BJ (cell line): ENCODE measurements around the gene PTK7. TPM values are rescaled to one million over a fixed set of nuclear protein-coding genes. Genes with fewer than 3 reads are reported as not detected.

Experiments
- CTCF ChIA-PET: fragments of 350-600 bp; formaldehyde crosslinking; extraction: SDS; loops from one replicate; lab custom pipeline; 2021; ENCODE audit warnings: antibody characterized with exemption, inconsistent platforms; lab: Yijun Ruan, JAX
- POLR2A ChIA-PET: fragments of 300-600 bp; sonication (Branson Sonifier 250); formaldehyde crosslinking; extraction: SDS; loops from one replicate; lab custom pipeline; 2021; ENCODE audit warnings: antibody characterized with exemption; lab: Charles Lee
- DNase-seq: peaks from one replicate; pipeline ENCODE4 v3.0.0-alpha.2; 2011; ENCODE audit warnings: low read depth
- H3K27me3 ChIP-seq: 2 replicates; pipeline ENCODE4 v1.6.0; 2011; ENCODE audit warnings: low read length; ENCODE audit not compliant: control insufficient read depth, insufficient read depth
- H3K36me3 ChIP-seq: 2 replicates; pipeline ENCODE4 v1.5.1; 2011; ENCODE audit warnings: low read length; ENCODE audit not compliant: control insufficient read depth, insufficient read depth
- H3K4me3 ChIP-seq: 2 replicates; pipeline ENCODE4 v1.5.1; 2011; ENCODE audit warnings: low read depth, mild to moderate bottlenecking, control low read depth, low read length
- CTCF ChIP-seq: IDR thresholded peaks from 2 replicates; pipeline ENCODE4 v1.5.1; 2011; ENCODE audit warnings: low read depth, mild to moderate bottlenecking, control low read depth, inconsistent platforms, low read length, moderate library complexity; ENCODE audit not compliant: insufficient read depth
- polyA plus RNA-seq: library from polyadenylated mRNA; depleted of rRNA; stranded (reverse); fragments of >200 nt; gene quantifications from 2 replicates; pipeline ENCODE4 v1.2.3, GENCODE V29; 2011

PTK7 gene
- polyA plus RNA-seq, 1 experiment: 362 TPM

DNA sequence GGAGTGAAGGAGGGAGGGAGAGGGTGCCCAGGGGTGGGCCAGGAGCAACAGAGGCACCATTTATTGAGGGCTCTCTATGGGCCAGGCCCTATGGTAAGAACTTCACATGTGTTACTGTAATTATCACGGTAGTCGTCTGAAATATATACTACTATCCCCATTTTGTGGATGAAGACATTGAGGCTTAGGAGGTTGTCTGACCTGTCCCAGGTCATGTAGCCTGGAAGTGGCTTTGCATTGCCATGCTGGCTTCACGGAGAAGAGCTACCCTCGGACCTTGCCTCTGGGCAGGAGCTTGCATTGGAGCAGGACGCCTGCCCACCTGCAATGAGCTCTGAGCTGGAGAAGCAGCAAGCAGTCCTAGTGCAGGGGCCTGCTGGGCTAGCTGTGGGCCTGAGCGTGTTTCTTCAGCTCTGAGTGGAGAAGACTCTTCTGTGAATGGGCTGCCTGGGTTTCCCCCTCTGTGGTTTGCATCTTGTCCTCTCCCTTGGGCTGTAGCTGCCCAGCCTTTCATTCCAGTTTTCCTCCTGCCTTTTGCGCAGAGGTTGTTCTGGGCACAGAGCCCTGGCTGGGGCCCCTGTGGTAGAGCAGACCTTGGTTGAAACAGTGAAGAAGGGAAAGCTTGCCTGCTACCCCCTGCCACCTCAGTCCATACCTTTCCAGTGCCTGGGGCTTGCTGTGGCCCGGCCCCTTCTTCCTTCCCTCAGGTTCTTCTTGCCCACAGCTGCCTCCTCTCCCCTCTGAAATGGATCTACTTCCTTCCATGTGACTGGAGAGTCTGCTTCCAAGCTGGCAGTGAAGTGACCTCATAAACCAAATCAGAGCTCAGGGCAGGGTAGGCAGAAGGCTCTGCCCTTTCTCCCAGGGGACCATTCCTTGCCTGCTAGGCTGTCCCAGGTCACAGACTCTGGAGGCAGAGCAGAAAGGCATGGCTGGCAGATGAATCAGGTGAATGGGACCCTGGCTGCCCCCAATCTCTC is 70.9 kb downstream of the PTK7 start:
- Histone ChIP-seq H3K27me3 (no peaks in the 10 kb centered on the region), H3K36me3 (peaks cover 41% of the 10 kb centered on the region), H3K4me3 (no peak overlapping the region)
- ChIA-PET CTCF (interaction anchor here (0.6 to 4.7 kb wide), 4 partner anchors 18 to 78 kb away, joined by 3 to 39 read pairs (median 4); no protein-coding TSS in a partner anchor), POLR2A (interaction anchor here (0.5 kb wide), 1 partner anchor 365 kb away, joined by 8 read pairs; the partner anchor contains the start of gene BICRAL)
- no peak for TF ChIP-seq CTCF
- DNase-seq: no peak

DNA sequence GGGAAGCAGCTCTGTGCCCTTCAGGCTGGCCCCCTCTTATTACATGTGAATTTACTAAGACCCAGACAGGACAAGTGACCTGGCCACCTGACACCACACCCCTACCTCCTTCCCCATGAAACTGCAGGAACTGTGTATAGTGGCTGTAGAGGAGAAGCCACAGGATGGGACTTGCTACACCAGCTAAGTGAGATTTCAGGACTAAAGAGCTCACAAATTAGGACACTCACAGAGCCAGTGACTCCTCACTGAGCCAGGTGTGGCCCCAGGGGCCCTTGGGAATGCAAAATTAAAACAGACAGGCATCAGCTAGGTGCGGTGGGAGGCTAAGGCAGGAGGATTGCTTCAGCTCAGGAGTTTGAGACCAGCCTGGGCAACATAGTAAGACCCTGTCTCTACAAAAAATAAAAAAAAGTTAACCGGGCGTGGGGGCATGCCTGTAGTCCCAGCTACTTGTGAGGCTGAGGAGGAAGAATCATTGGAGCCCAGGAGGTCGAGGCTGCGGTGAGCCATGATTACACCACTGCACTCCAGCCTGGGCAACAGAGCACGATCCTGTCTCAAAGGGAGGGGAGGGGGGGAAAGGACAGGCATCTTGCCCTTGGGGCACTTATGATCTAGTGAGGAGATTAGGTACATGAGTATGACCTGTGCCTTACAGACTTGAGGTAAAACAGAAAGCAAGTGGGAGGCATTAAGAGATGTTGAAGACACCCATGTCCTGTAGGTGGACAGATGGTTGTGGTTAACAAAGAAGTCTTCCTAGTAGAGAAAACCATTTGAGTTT is 71.8 kb downstream of the PTK7 start:
- no peak for TF ChIP-seq CTCF
- peaks cover 39% of the 10 kb centered on the region for H3K36me3 ChIP-seq
- no peak for DNase-seq
- CTCF ChIA-PET: interaction anchor here (0.6 to 1.5 kb wide), 3 partner anchors 18 to 79 kb away, joined by 3 to 4 read pairs (median 4); no protein-coding TSS in a partner anchor
- no peak overlapping the region for H3K4me3 ChIP-seq
- no peaks in the 10 kb centered on the region for H3K27me3 ChIP-seq
- POLR2A ChIA-PET: interaction anchor here (0.7 kb wide), 1 partner anchor 343 kb away, joined by 24 read pairs; no protein-coding TSS in a partner anchor

DNA sequence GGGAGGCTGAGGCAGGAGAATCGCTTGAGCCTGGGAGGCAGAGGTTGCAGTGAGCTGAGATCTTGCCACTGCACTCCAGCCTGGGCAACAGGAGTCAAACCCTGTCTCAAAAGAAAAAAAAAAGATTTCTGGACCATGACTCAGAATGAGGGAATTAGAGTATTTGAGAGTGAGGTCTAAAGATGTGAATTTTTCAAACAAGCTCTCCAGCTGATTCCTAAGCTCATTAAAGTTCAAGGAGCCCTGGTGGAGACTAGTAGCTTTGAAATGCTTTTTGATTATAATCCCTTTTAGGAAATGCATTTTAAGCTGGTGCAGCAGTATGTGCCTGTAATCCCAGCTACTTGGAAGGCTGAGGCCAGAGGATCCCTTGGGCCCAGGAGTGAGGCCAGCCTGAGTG is 73.2 kb downstream of the PTK7 start:
- TF ChIP-seq CTCF: no peak
- POLR2A ChIA-PET: no interaction called here
- CTCF ChIA-PET: interaction anchor here (0.6 to 1.2 kb wide), 2 partner anchors 11 to 84 kb away, joined by 3 read pairs; no protein-coding TSS in a partner anchor
- Histone ChIP-seq H3K27me3 (no peaks in the 10 kb centered on the region), H3K36me3 (peaks cover 35% of the 10 kb centered on the region), H3K4me3 (no peak overlapping the region)
- no peak for DNase-seq

DNA sequence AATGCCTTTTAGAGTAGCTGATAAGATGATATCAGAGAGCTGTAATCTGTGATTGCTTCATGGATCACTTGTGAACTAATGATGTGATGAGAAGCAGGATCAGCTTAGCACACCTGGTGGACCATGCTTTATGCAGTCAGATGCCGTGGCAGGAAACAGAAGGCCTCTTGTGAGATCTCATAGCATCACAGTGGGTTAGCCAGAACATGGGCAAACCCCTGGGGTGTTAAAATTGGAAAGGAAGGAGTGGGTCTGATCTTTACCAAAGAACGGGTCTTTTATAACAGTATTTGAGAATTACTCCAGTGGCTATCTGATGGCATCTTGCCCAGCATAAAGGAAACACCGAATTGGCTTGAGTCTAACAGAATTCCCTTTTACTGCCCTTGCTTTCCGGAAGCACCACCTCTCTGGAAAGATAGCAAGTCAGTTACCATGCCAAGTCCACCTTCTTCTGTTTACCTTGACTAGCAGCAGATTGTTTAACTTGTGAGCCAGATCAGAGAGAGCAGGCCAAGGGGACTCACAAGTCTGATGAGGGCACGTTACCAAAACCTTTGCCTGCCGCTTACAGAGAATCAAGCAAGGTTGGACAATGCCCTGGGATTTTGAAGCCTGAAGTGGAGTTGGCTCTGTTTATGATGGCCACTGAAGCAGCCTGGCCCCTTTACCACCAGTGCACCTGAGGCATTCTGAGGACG is 74.1 kb downstream of the PTK7 start:
- CTCF ChIA-PET: interaction anchor here (0.9 to 1.5 kb wide), 2 partner anchors 9 to 135 kb away, joined by 3 read pairs; no protein-coding TSS in a partner anchor

More for the DNA sequence above, 74.1 kb downstream of the PTK7 start:
- H3K36me3 ChIP-seq: peaks cover 33% of the 10 kb centered on the region
- no peak for TF ChIP-seq CTCF
- no peak for DNase-seq
- no peaks in the 10 kb centered on the region for H3K27me3 ChIP-seq
- H3K4me3 ChIP-seq: no peak overlapping the region
- POLR2A ChIA-PET: no interaction called here
